HG02759 (cell line): Measurements from ENCODE around the gene VARS2.
A peak's percentile ranks its signal among the peaks of the same experiment; 100 is the strongest.
"Not testable (repeated sequence)": the region's sequence is repeated elsewhere in the genome, so short reads cannot be mapped to it uniquely, and the experiment has no call there.

Experiments
- ATAC-seq: cut with Tn5 transposase; IDR thresholded peaks from one replicate; pipeline ENCODE4 v1.9.1; 2021; ENCODE audit warnings: mild to moderate bottlenecking, moderate library complexity; ENCODE audit not compliant: unreplicated experiment

Gene VARS2

DNA sequence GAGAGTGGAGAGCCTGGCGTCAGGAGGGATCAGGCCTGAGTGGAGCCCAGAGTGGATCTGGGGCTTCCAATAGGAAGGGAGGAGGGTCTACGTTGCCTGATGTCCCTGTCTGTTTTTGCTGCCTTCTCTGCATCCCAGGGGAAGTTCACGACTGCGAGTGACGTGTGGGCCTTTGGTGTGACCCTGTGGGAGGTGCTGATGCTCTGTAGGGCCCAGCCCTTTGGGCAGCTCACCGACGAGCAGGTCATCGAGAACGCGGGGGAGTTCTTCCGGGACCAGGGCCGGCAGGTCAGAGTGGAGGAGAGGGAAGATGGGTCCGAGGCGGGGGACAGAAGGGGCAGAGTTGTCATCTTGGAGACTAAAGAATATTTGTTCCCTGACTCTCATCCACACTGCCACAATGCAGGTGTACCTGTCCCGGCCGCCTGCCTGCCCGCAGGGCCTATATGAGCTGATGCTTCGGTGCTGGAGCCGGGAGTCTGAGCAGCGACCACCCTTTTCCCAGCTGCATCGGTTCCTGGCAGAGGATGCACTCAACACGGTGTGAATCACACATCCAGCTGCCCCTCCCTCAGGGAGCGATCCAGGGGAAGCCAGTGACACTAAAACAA, 15.2 kb upstream of the VARS2 start:
- ATAC-seq: no peak

DNA sequence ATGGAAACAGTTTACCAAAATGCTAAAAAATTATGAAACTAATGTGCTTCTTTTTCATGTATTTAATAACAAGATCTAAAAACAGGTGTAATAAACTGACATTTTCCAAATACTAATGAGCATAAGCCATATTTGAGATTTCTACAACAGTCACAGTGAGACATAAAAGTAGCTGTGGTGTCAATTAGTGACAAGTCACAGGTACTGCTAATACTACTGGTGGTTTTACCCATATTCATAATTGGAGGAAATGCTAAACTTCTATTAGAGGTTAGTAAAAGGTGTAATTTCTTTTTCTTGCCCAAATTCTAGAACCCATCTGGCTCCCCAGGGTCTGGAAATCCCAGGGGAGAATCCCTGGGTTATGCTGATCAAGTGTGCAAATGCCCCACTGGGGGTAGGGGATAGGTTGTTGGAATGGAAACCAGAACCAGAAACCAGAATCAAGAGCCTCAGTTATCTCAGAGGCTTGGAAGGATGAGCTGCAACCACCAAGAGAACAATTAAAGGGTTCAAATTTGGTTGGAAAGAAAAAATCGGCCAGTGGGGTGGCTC, 13.1 kb upstream of the VARS2 start:
- ATAC-seq: no peak

DNA sequence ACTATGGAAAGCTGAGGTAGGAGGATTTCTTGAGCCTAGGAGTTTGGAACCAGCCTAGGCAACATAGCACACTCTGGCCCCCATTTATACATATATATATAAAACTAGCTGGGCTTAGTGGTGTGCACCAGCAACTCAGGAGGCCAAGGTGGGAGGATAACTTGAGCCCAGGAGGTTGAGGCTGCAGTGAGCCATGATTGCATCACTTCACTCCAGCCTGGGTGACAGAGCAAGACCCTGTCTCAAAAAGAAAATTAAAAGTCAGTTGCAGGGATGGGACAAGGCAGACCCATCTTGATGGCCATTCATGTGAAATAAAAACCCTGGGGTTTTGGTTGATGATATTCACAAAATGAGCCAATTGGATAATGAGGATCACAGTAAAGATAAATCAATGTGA, 12.6 kb upstream of the VARS2 start:
- no peak for ATAC-seq

DNA sequence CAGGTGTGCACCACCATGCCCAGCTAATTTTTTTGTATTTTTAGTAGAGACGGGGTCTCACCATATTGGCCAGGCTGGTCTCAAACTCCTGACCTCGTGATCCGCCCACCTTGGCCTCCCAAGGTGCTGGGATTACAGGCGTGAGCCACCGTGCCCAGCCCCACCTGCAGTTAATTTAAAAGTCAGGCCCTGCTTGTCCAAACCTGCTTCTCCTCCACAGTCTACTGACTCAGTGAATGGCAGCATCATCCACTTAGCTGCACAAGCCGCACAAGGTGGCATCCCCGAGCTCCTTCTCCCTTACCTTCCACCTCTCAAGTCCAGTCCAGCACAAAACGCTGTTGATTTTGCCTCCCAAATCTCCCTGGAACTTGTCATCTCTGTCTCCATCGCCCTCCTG, 11.8 kb upstream of the VARS2 start:
- not testable (repeated sequence) for ATAC-seq

DNA sequence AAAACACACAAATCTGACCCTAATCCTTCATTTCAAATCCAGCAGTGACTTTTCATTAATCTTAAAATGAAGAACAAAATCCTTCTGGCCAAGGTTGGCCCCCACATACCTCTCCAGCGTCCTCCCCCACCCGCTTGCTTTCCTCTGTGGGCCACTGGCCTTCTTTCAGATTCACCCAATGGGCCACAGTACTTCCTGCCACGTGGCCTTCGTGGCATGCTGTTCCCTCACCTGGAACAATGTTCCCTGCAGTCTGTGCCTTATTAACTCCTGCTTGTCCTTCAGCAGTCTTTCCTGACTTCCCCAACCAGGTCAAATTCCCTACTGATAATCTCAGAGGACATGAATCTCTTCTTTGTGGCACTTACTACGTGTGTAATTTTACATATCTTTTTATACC, 11.3 kb upstream of the VARS2 start:
- ATAC-seq: no peak

DNA sequence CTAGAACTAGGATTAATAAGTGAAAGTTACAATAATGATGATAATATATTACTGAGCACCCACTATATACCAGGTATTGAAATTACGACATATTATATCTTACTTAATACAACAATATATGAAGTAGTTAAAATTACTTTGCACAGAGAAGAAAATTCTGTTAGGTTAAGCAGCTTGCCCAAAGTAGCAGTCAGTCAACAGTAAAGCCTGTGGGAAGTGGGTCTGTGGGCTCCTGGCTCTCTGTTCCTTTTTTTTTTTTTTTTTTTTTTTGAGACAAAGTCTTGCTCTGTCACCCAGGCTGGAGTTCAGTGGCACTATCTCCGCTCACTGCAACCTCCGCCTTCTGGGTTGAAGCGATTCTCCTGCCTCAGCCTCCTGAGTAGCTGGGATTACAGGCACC, 10.8 kb upstream of the VARS2 start:
- no peak for ATAC-seq

DNA sequence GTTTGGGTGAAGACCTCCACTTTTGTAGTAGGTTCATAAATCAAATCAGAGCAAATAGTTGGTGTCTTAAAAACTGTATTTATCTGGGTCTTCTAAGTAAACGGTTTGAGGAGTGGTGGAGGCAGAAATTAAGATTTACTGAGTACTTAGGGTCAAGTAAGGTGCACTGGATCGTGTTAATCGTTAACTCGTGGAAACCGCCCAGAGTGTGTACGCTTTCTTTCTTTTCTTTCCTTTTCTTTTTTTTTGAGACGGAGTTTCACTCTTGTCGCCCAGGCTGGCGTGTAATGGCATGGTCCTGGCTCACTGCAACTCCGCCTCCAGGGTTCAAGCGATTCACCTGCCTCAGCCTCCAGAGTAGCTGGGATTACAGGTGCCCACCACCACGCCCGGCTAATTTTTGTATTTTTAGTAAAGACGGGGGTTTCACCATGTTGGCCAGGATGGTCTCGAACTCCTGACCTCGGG, 6.7 kb upstream of the VARS2 start:
- not testable (repeated sequence) for ATAC-seq

DNA sequence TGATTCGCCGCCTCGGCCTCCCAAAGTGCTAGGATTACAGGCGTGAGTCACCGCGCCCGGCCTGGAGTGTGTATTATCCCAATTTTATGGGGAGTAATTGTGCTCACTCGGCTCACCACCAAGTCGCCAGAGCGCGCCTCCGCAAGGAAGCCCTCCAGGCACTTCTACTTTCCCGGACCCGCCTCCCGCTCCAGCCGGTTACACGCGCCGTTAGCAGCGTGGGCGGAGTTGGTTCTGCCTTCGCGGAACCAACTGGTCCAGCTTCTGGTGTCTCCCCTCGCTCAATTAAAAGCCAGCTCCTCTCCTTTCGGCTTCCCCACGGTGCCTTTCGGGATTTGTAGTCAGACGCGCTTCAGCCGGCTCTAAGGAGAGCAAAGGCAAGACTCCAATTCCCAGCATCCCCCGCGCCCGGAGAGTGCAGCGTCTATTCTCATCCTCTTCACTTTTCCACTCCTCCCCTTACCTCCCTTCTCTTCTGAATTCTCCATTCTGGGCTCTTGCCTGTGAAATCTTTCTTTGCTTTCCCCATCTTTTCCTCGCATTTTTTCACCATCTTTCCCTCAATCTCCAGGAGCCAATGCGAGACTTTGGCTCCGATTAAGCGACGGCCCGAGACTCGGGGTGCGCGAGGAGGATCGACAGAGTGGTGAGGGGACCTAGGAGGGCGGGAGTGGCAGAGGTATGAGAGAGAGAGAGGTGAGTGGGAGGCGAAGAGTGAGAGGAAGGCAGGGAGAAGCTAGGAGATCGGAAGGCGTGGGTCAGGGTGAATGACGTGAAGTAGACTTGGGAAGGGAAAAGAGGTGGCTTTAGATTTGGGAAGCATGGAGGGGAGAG, 6.1 kb upstream of the VARS2 start, which contains the start of gene GTF2H4:
Gene GTF2H4 (plus strand): TSS at position 450 of the 834 bp plus-strand sequence.
- peak; percentile 96 for ATAC-seq

DNA sequence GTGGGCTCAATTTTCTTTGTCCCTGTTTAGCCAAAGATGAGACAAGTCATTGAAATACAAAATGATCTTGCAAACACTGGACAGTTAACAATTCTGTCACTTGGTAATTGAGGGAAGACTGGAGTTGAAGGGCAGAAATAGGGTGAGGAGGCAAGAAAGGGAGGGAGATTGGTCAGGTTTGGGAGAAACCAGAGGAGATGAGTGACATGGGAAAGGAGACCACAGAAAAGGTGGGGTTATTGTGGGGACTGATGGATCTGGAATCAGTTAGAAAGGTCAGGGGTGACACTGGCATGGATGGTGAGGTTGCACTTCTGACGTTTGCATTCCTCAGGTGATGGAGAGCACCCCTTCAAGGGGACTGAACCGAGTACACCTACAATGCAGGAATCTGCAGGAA, 5.3 kb upstream of the VARS2 start:
- ATAC-seq: no peak

DNA sequence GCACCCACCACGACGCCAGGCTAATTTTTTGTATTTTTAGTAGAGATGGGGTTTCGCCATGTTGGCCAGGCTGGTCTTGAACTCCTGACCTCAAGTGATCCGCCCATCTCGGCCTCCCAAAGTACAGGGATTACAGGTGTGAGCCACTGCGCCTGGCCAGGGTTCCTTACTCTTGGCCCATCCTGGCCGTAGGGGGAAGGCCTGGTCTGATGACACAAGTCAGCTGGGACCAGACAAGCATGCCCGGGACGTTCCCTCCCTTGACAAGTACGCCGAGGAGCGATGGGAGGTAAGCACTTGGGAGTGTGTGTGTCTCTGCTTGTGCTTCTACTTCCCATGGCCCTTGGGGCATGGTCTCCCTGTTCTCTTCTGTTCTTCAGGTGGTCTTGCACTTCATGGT, 3.6 kb upstream of the VARS2 start:
- not testable (repeated sequence) for ATAC-seq

DNA sequence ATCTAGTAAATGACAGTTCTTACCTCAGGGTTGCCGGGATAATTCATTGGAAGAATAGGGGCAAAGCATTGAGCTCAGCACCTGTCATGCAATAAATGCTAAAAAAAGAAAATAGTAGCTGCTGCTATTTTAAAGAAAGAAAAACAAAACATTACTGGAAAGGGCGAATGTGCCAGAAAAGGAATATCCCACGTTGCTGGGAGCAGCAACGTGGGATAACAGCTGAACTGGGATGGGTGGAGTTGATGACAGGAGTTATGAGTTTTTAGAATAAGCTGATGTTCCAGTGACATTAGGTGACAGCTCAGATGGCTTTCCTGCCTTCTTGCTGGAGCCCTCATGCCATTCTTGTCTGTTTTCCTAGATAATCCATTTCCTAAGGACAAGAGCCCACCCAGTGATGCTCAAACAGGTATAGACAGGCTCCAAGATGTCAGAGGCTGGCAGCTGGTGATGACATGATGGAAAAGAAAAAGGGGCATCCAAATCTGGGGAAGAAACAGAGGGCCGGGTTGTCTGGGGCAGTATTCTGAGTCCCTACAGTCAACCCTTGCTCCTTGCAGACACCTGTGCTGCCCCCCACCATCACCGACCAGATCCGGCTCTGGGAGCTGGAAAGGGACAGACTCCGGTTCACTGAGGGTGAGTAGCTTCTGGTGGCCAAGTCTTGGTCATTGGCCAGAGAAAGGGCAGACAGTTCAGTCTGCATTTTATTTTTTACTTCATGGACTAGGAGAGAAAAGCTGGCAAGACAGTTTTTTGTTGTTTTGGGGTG, 1.1 kb upstream of the VARS2 start:
- no peak for ATAC-seq

DNA sequence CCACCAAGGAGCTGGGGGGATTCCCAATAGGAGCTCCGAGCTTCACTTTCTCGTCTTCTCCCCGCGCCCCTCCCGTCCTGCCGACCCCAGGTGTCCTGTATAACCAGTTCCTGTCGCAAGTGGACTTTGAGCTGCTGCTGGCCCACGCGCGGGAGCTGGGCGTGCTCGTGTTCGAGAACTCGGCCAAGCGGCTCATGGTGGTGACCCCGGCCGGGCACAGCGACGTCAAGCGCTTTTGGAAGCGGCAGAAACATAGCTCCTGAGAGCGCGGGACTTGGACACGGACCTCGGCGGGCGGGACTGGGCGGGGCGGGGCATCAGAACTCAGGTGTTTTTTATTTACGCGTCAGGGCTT, 340 bp upstream of the VARS2 start:
- no peak for ATAC-seq

DNA sequence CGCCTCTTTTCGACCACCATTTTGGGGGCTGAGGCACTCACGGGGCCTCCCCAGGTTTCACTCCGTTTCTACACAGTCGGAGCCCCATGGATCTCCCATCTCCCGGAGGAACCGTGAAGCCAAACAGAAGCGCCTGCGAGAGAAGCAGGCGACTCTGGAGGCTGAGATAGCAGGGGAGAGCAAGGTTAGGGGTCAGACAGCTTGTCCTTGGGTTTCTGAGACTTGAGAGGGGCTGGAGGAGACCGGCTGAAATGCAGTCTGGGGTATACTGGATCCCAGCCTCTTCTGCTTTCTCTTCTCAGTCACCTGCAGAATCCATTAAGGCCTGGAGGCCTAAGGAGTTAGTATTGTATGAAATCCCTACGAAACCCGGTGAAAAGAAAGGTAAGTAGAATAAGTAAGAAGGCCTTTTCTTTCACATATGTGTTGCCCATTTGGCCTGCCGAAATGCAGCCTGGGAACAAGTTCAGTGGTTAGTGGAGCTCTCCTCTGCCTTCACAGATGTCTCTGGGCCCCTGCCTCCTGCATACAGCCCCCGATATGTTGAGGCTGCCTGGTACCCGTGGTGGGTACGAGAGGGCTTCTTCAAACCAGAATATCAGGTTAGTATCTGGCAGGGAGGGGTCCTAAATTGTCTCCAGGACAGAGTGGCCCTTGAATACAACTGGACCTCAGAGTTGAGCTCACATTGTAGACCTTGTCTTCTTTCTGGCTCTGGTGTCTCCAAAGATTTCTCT, 984 bp downstream of the VARS2 start:
- ATAC-seq: no peak

DNA sequence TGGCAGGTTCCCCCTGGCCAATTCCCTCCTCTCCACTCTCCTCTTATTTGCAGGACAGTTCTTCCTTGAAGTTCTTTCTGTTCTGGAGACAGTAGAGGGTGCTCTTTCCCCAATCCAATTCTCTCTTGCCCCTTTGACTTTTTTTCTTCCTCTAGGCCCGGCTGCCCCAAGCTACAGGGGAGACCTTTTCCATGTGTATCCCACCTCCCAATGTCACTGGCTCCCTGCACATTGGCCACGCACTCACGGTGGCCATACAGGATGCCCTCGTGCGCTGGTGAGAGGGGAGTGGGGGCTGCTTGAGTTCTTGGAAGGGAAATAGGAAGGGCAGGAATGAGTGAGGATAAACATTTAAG, 1.5 kb downstream of the VARS2 start:
- no peak for ATAC-seq

DNA sequence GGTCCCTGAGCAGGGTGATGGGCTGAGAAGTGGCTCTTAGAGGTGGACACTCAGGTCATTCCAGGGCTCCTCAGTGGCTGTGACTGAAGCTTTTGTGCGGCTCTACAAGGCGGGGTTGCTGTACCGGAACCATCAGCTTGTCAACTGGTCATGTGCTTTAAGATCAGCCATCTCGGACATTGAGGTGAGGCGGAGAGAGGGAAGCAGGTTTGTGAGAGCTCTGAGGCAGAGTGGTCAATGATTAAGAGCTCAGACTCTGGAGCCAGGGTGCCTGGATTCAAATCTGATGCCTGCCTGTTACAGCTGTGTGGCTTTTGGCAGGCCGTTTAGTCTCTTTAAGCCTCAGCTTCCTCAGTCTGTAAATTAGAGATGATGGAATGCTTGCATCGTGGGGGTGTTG, 3.0 kb downstream of the VARS2 start:
- no peak for ATAC-seq

DNA sequence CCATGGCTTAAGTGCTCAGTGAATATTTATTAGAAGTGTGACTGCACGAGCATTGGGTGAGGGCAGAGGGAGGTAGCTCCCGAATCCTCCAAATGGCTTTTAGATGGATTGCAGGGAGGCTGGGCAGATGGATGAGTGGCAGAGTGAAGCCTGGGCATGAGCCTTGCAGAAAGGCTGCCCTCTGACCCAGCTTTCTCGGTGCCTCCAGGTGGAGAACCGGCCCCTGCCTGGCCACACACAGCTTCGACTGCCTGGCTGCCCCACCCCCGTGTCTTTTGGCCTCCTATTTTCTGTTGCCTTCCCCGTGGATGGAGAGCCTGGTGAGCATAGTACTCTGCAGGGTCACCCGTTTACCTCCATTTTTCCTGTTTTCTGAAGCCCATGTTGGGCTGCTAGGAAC, 3.4 kb downstream of the VARS2 start:
- ATAC-seq: no peak

DNA sequence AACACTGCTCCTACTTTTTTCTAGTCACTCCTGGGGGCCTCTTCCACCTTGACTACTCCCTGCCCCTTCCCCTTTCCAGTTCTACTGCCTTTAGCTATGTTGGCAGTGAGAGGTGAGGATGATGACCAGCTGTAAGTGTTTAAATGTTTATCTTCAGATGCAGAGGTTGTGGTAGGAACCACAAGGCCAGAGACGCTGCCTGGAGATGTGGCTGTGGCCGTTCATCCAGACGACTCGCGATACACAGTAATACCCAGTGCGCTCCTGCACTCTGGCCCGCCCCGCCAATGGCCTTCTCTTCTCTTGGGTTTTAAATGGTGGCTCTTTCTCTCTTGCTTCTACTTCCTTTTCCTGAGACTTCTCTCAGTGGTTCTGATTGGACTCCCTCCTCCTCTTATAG, 4.6 kb downstream of the VARS2 start:
- no peak for ATAC-seq

DNA sequence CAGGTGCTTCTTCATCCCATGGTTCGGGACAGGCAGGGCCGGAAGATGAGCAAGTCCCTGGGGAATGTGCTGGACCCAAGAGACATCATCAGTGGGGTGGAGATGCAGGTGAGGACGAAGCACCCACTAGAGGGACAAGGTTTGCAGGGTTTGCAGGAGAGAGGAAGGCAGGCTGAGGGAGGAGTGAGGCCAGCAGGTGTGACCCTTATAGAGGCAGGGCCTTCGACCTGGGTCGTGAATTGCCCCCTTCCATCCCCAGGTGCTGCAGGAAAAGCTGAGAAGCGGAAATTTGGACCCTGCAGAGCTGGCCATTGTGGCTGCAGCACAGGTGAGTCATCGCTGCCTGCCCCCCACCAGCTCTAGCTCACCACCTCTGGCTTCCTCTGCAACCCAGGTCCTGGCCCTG, 8.4 kb downstream of the VARS2 start:
- ATAC-seq: no peak

DNA sequence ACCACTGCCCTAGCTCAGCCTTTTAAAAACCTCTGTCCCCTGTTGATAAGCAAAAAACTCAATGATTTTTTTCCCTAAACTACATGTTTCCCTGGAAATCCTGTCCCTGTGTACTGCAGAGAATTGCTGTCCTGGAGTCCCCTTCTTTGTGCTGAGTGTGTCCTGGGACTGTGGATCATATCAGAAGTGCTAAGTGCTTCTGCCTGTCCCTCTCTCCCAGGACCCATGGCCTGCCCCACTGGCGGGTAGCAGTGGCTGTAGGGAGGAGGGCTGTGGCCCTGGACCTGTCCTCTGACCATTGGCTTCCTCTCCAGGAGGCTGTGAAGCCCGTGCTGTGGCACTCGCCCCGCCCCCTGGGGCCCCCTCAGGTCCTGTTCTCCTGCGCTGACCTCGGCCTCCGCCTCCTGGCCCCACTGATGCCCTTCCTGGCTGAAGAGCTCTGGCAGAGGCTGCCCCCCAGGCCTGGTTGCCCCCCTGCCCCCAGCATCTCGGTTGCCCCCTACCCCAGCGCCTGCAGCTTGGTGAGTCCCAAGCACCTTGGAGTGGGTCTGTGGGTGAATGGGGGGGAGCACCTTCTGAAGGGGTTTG, 10.1 kb downstream of the VARS2 start:
- ATAC-seq: not testable (repeated sequence)

DNA sequence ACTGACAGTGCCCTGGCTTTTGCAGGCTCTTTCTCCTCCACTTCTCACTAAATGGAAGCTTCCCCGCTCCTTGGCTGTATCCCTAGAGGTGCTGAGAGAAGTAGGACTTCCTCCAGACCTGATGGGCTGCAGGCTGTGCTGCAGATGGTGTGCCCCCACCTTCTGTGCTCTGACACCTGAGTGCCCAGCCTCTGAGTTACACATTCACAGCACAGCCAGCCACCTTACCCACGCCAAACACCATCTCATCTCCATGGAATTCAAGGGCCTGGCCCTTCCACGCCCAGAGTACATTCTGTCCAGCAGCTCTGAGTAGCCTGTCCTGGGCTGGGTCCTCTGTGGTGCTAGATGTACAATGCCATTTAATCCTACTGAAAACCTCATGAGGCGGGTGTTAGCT, 12.6 kb downstream of the VARS2 start:
- no peak for ATAC-seq
